AG08395 (cell line): Measurements from ENCODE around the gene ATP6V0B.

ENCODE experiments used
- DNase-seq: peaks from one replicate; pipeline ENCODE4 v3.0.0; 2012; ENCODE audit warnings: mixed read lengths, low spot score

ATP6V0B gene

GRCh38 chr1:43969746-43970466 lies 4.9 kb upstream of the ATP6V0B start, which contains the start of gene DPH2:
Gene DPH2, plus strand, starts transcription at chr1:43970010. Its CDS starts 166 bp downstream, at chr1:43970176.
- DNase-seq = peak; percentile 99

- no peak for DNase-seq
Measured at GRCh38 chr1:43970502-43970901, 4.3 kb upstream of the ATP6V0B start.

- DNase-seq = no peak
Measured at GRCh38 chr1:43970911-43971310, 3.8 kb upstream of the ATP6V0B start.

GRCh38 chr1:43971336-43971980 lies 3.3 kb upstream of the ATP6V0B start:
- DNase-seq = no peak

GRCh38 chr1:43973981-43974442 lies 748 bp upstream of the ATP6V0B start:
- no peak for DNase-seq

GRCh38 chr1:43975249-43975961 lies 645 bp downstream of the ATP6V0B start:
- DNase-seq = peak; percentile 38

- DNase-seq = no peak
Measured at GRCh38 chr1:43976045-43976444, 1.3 kb downstream of the ATP6V0B start.

DNA sequence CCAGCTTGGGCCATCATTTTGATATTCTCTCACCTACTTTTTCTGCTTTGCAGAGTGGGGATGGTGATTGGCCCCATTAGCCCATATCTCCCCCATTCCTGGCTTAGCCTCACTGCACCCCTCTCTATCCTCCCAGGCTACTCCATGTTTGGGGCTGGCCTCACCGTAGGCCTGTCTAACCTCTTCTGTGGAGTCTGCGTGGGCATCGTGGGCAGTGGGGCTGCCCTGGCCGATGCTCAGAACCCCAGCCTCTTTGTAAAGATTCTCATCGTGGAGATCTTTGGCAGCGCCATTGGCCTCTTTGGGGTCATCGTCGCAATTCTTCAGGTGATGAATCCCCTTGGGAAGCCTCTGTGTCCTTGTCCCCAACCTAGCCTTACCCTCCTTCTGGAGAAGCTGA lies 2.1 kb downstream of the ATP6V0B start:
- no peak for DNase-seq

DNA sequence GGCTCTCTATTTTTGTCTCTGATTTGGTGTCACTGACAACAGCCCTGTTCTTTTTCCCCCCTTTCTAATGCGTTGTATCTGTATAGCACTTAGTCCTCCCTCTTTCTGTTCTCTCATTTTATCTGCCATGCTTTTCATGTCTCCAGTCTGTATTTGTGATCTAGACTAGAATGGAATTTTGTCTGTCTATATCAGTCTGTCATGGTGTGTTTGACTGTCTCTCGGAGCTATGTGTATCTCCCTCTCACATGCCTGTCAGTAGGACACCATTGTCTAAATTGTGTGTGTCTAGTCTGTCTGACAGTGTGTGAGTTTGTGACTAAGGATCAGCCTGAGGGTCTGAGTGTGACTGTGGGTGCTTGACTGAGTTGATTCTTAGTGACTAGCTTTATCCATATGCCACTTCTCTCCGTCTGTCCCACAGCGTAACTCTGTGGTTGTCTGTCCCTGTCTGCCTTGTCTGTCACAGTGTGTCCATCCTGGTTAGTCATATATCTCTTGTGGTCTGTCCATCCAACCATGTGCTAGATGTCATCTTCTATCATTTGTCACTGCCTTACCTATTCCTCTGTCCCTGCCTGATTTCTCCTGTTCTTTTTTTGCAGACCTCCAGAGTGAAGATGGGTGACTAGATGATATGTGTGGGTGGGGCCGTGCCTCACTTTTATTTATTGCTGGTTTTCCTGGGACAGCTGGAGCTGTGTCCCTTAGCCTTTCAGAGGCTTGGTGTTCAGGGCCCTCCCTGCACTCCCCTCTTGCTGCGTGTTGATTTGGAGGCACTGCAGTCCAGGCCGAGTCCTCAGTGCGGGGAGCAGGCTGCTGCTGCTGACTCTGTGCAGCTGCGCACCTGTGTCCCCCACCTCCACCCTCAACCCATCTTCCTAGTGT lies 2.9 kb downstream of the ATP6V0B start:
- no peak for DNase-seq

DNA sequence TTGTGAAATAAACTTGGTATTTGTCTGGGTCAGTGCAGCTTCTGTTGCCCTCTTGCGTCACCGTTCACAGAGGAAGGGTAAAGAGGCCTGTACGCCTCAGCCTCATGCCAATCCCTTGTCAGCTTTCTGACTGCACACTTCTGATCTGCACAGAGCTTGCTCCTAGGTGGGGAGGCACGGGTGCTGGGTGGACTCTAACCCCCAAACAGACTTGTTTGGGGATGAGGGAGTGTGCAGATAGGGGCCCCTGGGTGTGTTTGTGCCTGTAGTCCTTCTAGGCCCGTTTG lies 3.4 kb downstream of the ATP6V0B start:
- no peak for DNase-seq

DNA sequence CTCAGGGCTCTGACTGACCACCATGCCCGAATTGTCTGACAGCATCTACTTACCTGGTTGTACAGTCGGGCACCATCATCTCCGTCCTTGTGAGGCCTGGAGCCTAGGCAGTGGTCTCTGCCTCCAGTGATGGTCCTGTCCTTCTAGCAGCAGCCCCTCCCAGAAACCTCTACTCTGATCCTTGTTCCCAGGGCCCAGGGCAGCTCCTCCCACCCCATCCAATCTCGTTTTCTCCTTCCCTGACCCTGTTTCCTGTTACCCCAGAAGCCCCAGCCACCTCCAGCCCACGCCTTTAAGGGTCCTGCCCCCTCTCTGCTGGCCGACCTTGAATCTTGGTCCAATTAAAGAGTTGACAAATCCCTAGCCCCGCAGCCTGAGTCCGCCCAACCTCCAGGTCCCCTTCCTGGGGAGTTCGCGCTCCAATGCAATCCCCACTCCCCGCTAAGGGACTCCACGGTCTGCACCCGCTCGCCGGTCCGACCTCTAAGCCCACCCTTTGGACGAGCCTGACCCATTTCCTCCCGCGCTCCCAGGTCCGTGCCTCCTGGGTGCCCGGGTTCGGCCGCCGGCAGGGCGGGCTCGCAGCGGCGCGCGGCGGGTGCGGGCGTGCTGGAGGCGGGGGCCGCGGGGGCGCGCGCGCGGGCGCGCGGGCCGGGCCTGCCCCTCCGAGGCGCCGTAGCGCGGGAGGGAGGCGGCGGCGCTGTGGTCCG lies 3.9 kb downstream of the ATP6V0B start, which contains the start of gene B4GALT2:
B4GALT2 (plus strand) TSS at position 660 of the 710 bp plus-strand sequence. CDS start 1,951 bp downstream, outside the sequence.
- DNase-seq = peak; percentile 76

DNA sequence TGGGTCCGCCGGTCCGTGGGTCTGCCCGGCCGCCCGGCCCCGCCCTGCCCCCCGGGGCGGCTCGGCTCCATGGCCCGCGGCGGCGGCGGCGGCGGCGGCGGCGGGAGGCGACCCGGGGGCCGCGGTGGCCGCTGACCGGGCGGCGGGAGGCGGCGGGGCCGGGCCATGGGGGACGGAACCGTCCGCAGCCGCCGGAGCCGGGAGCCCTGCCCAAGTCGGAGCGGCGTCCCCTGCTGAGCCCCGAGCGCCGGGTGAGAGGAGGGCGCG lies 4.4 kb downstream of the ATP6V0B start:
- no peak for DNase-seq

DNA sequence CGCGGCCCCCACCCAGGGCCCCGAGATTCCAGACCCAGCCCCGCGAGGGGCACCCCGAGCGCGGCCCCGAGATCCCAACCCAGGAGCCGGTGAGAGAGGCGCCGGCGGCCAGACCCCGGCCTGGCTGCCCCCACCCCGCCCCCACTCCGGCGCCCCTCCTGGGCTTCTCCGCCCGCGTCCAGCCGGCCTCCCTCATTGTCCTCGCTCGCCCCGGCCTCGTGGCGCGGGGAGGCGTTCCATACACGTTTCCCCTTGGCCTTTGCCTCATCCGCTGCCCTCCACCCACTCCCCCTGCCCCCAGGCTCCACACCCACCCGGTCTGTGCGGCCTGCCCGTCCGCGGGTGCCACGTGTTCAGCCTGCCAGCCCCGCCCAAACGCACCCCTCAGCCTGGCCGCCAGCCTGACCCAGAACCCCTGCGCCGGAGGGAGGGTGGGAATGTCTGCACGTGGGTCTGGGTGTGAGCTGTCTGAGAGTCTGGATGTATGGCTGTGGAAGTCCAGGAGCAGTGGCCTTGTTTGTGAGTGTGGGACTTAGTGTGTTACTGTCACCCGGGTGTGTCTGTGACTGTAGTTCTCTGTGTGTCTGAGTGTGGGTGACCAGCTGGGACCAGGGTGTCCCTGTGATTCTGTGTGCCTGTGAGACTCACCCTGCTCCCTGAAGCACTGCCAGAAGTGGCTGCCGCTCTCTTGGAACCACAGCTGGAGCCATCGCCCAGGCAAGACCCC lies 4.9 kb downstream of the ATP6V0B start:
- DNase-seq = peak; percentile 57

DNA sequence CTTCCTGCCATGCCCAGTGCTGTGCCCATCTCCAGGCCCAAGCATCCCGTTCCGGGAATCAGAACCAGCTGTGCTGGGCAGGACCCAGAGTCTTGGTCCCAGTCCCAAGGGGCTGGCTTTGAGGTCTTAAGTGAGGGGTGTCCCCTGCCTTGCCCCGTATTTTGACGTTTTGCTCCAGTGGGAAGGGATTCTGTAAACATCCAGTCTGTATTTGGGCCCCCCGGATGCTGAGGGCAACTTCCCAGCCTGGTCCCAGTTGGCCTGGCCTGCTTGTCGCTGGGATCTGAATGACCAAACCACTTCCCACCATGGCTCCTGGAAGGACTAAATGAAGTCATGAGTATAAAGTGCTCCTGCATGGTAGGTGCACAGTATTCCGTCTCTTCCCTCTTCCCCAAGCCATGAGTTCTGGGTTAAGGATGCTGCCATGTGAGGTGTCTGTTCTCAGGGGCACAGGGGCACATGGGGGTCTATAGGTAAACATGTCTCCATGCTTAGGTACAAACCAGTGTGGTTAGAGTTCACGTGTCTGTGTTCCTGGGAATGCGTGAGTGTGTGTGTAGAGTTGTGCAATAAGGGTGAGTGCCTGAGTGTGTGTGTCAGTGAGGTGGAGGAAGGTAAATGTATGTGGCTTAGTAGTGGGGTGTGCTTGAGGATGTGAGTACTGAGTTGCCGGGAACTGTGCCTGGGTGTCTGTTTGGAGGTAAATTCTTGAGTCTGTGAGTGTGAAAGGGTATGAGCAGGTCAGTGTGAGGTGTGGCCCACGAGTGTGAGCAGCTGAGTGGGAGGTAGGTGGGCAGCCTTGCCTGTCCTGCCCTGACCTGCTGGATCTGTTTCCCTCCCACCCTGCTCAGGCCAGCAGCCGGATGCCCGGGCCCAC lies 5.7 kb downstream of the ATP6V0B start:
- peak; percentile 15 for DNase-seq

GRCh38 chr1:43981135-43981491 lies 6.4 kb downstream of the ATP6V0B start:
- no peak for DNase-seq

DNA sequence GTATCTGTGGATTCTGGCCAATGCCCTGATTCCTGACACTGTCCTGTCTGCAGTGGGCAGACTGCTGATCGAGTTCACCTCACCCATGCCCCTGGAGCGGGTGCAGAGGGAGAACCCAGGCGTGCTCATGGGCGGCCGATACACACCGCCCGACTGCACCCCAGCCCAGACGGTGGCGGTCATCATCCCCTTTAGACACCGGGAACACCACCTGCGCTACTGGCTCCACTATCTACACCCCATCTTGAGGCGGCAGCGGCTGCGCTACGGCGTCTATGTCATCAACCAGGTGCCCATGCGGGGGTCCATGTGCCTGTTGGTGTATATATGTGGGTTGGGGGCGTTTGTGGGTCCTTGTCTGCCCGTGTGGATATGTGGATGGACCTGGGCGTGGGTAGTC lies 6.9 kb downstream of the ATP6V0B start:
- DNase-seq = no peak

GRCh38 chr1:43982241-43982640 lies 7.5 kb downstream of the ATP6V0B start:
- DNase-seq = no peak

DNA sequence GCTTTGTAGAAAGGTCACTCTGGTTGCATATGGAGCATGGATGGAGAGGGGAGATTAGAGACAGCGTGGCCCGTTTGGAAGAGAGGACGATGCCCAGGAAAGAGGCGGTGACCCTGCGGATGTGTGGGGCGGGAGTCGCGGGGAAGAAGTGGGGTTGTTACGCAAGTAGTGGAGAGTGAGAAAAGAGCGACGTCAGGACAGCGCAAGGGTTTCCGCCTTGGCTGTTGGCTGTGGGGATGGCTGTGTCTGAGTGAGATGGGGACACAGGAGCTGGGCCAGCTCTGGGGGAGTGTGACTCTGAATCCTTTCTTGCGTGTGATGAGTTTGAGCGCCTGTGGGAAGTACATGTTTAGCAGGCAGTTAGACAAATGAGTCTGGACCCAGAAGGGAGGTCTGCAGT lies 8.0 kb downstream of the ATP6V0B start:
- DNase-seq = no peak

- no peak for DNase-seq
Measured at GRCh38 chr1:43983253-43983899, 8.6 kb downstream of the ATP6V0B start.

DNA sequence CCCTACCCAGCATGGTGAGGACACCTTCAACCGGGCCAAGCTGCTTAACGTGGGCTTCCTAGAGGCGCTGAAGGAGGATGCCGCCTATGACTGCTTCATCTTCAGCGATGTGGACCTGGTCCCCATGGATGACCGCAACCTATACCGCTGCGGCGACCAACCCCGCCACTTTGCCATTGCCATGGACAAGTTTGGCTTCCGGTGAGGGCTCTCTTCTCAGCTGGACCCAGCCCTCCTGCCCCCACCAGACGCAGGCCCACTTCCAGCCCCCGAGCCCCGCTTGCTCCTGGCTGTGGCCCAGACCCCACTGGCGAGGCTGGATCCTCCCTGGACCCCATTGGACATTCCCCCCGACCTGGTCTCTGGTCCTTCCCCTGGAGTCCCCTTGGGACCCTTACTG lies 10.1 kb downstream of the ATP6V0B start:
- DNase-seq = no peak
